ENCODE measurements around the gene LYZ. TPM values are rescaled to one million over a fixed set of nuclear protein-coding genes. Genes with fewer than 3 reads are reported as not detected.
A peak's percentile ranks its signal among the peaks of the same experiment; 100 is the strongest.
"Not testable (repeated sequence)": the region's sequence is repeated elsewhere in the genome, so short reads cannot be mapped to it uniquely, and the experiment has no call there.

Gene LYZ
- total RNA-seq (2014; rRNA removed; shearing (Covaris generic); ENCODE audit: low replicate concordance): not detected in 2 replicates

- DNase-seq: no peak
- Histone ChIP-seq H3K4me1 (ENCODE audit: low read length) (no peaks in the 10 kb centered on the region; the same call in 1 of the 2 replicates), H3K4me3 (ENCODE audit: low read length) (no peak within 1 kb of the TSS), H3K9me2 (replicated peaks; ENCODE audit: insufficient read depth, low read length) (no peaks in the 10 kb centered on the region), H2AFZ (ENCODE audit: low read length) (no peak within 1 kb of the TSS), H3K79me2 (ENCODE audit: low read length) (no peaks in the 10 kb centered on the region), H4K20me1 (ENCODE audit: insufficient read depth, low read depth, low read length) (no peaks in the 10 kb centered on the region), H3K4me2 (ENCODE audit: low read depth, low read length, poor library complexity, severe bottlenecking) (no peak within 1 kb of the TSS), H3K9ac (ENCODE audit: low read length) (no peak within 1 kb of the TSS), H3K36me3 (ENCODE audit: insufficient read depth, low read length) (no peaks in the 10 kb centered on the region), H3K9me3 (ENCODE audit: low read length) (no peaks in the 10 kb centered on the region), H3K27ac (ENCODE audit: low read length) (no peak within 1 kb of the TSS), H3K27me3 (ENCODE audit: low read length) (no peaks in the 10 kb centered on the region)
Observed at GRCh38 chr12:69348162-69348938, at the start of gene LYZ. LYZ (plus strand) TSS chr12:69348381; CDS start chr12:69348409, 28 bp downstream.

- peaks cover 2% of the 10 kb centered on the region; the same call in 1 of the 2 replicates for H3K9me3 ChIP-seq (ENCODE audit: low read length)
- H3K27me3 ChIP-seq (ENCODE audit: low read length): no peaks in the 10 kb centered on the region
Observed at GRCh38 chr12:69298947-69299346, 49.2 kb upstream of the LYZ start.

GRCh38 chr12:69304284-69304683 lies 43.9 kb upstream of the LYZ start:
- Histone ChIP-seq H2AFZ (ENCODE audit: low read length) (no peak overlapping the region), H3K79me2 (ENCODE audit: low read length) (no peaks in the 10 kb centered on the region), H3K9me3 (ENCODE audit: low read length) (peaks cover 13% of the 10 kb centered on the region), H3K27ac (ENCODE audit: low read length) (no peak overlapping the region), H3K9ac (ENCODE audit: low read length) (no peak overlapping the region), H3K9me2 (replicated peaks; ENCODE audit: insufficient read depth, low read length) (no peaks in the 10 kb centered on the region; the same call in 1 of the 2 replicates), H3K4me1 (ENCODE audit: low read length) (no peaks in the 10 kb centered on the region), H3K27me3 (ENCODE audit: low read length) (no peaks in the 10 kb centered on the region), H4K20me1 (ENCODE audit: insufficient read depth, low read depth, low read length) (no peaks in the 10 kb centered on the region), H3K4me3 (ENCODE audit: low read length) (no peak overlapping the region), H3K36me3 (ENCODE audit: insufficient read depth, low read length) (no peaks in the 10 kb centered on the region; the same call in 1 of the 2 replicates), H3K4me2 (ENCODE audit: low read depth, low read length, poor library complexity, severe bottlenecking) (no peak overlapping the region)
- no peak for DNase-seq

More at GRCh38 chr12:69298947-69299346, 49.2 kb upstream of the LYZ start:
- no peaks in the 10 kb centered on the region for H3K79me2 ChIP-seq (ENCODE audit: low read length)
- no peak overlapping the region for H3K9ac ChIP-seq (ENCODE audit: low read length)
- H3K9me2 ChIP-seq (replicated peaks; ENCODE audit: insufficient read depth, low read length): no peaks in the 10 kb centered on the region
- H3K4me2 ChIP-seq (ENCODE audit: low read depth, low read length, poor library complexity, severe bottlenecking): no peak overlapping the region
- H4K20me1 ChIP-seq (ENCODE audit: insufficient read depth, low read depth, low read length): no peaks in the 10 kb centered on the region
- no peaks in the 10 kb centered on the region for H3K4me1 ChIP-seq (ENCODE audit: low read length)
- DNase-seq: peak; percentile 33
- H3K36me3 ChIP-seq (ENCODE audit: insufficient read depth, low read length): no peaks in the 10 kb centered on the region
- H3K27ac ChIP-seq (ENCODE audit: low read length): no peak overlapping the region
- H3K4me3 ChIP-seq (ENCODE audit: low read length): no peak overlapping the region
- H2AFZ ChIP-seq (ENCODE audit: low read length): no peak overlapping the region

GRCh38 chr12:69309461-69309860 lies 38.7 kb upstream of the LYZ start:
- no peaks in the 10 kb centered on the region for H3K4me1 ChIP-seq (ENCODE audit: low read length)
- H3K79me2 ChIP-seq (ENCODE audit: low read length): no peaks in the 10 kb centered on the region
- peaks cover 6% of the 10 kb centered on the region for H3K9me3 ChIP-seq (ENCODE audit: low read length)
- no peaks in the 10 kb centered on the region for H3K27me3 ChIP-seq (ENCODE audit: low read length)
- DNase-seq: no peak
- no peak overlapping the region for H3K9ac ChIP-seq (ENCODE audit: low read length)
- H3K4me3 ChIP-seq (ENCODE audit: low read length): no peak overlapping the region
- no peak overlapping the region for H2AFZ ChIP-seq (ENCODE audit: low read length)
- no peaks in the 10 kb centered on the region; the same call in 1 of the 2 replicates for H3K9me2 ChIP-seq (replicated peaks; ENCODE audit: insufficient read depth, low read length)
- no peaks in the 10 kb centered on the region for H3K36me3 ChIP-seq (ENCODE audit: insufficient read depth, low read length)
- H3K27ac ChIP-seq (ENCODE audit: low read length): no peak overlapping the region
- H4K20me1 ChIP-seq (ENCODE audit: insufficient read depth, low read depth, low read length): no peaks in the 10 kb centered on the region
- no peak overlapping the region for H3K4me2 ChIP-seq (ENCODE audit: low read depth, low read length, poor library complexity, severe bottlenecking)

- no peak overlapping the region for H3K27ac ChIP-seq (ENCODE audit: low read length)
- H3K4me3 ChIP-seq (ENCODE audit: low read length): no peak overlapping the region
- H4K20me1 ChIP-seq (ENCODE audit: insufficient read depth, low read depth, low read length): no peaks in the 10 kb centered on the region
- no peaks in the 10 kb centered on the region for H3K9me2 ChIP-seq (replicated peaks; ENCODE audit: insufficient read depth, low read length)
- no peaks in the 10 kb centered on the region for H3K9me3 ChIP-seq (ENCODE audit: low read length)
- no peaks in the 10 kb centered on the region for H3K79me2 ChIP-seq (ENCODE audit: low read length)
- no peak overlapping the region for H3K9ac ChIP-seq (ENCODE audit: low read length)
- no peak overlapping the region for H2AFZ ChIP-seq (ENCODE audit: low read length)
- no peaks in the 10 kb centered on the region for H3K27me3 ChIP-seq (ENCODE audit: low read length)
- DNase-seq: no peak
- peaks cover 4% of the 10 kb centered on the region; the same call in 1 of the 2 replicates for H3K4me1 ChIP-seq (ENCODE audit: low read length)
- H3K4me2 ChIP-seq (ENCODE audit: low read depth, low read length, poor library complexity, severe bottlenecking): no peak overlapping the region
- H3K36me3 ChIP-seq (ENCODE audit: insufficient read depth, low read length): no peaks in the 10 kb centered on the region
Observed at GRCh38 chr12:69313209-69313608, 35.0 kb upstream of the LYZ start.

- not testable (repeated sequence) for H3K9me2 ChIP-seq (replicated peaks; ENCODE audit: insufficient read depth, low read length); H3K27ac ChIP-seq (ENCODE audit: low read length); H3K9ac ChIP-seq (ENCODE audit: low read length); H2AFZ ChIP-seq (ENCODE audit: low read length); H3K4me3 ChIP-seq (ENCODE audit: low read length); H3K4me2 ChIP-seq (ENCODE audit: low read depth, low read length, poor library complexity, severe bottlenecking); H3K79me2 ChIP-seq (ENCODE audit: low read length); H3K27me3 ChIP-seq (ENCODE audit: low read length); H3K9me3 ChIP-seq (ENCODE audit: low read length); H3K36me3 ChIP-seq (ENCODE audit: insufficient read depth, low read length); DNase-seq; H4K20me1 ChIP-seq (ENCODE audit: insufficient read depth, low read depth, low read length)
- peaks cover 17% of the 10 kb centered on the region for H3K4me1 ChIP-seq (ENCODE audit: low read length)
Observed at GRCh38 chr12:69316784-69317183, 31.4 kb upstream of the LYZ start.

- H3K9me2 ChIP-seq (replicated peaks; ENCODE audit: insufficient read depth, low read length); H3K79me2 ChIP-seq (ENCODE audit: low read length); H3K4me3 ChIP-seq (ENCODE audit: low read length); H2AFZ ChIP-seq (ENCODE audit: low read length); H3K36me3 ChIP-seq (ENCODE audit: insufficient read depth, low read length); H3K9me3 ChIP-seq (ENCODE audit: low read length); H3K9ac ChIP-seq (ENCODE audit: low read length); H3K27ac ChIP-seq (ENCODE audit: low read length); H3K4me2 ChIP-seq (ENCODE audit: low read depth, low read length, poor library complexity, severe bottlenecking); H3K27me3 ChIP-seq (ENCODE audit: low read length); DNase-seq; H4K20me1 ChIP-seq (ENCODE audit: insufficient read depth, low read depth, low read length): not testable (repeated sequence)
- peaks cover 18% of the 10 kb centered on the region for H3K4me1 ChIP-seq (ENCODE audit: low read length)
Observed at GRCh38 chr12:69317233-69317632, 30.9 kb upstream of the LYZ start.

GRCh38 chr12:69318225-69318624 lies 30.0 kb upstream of the LYZ start:
- no peaks in the 10 kb centered on the region for H4K20me1 ChIP-seq (ENCODE audit: insufficient read depth, low read depth, low read length)
- no peaks in the 10 kb centered on the region for H3K79me2 ChIP-seq (ENCODE audit: low read length)
- H3K4me3 ChIP-seq (ENCODE audit: low read length): no peak overlapping the region
- H3K9ac ChIP-seq (ENCODE audit: low read length): no peak overlapping the region
- H3K9me2 ChIP-seq (replicated peaks; ENCODE audit: insufficient read depth, low read length): no peaks in the 10 kb centered on the region
- H3K27ac ChIP-seq (ENCODE audit: low read length): no peak overlapping the region
- no peak overlapping the region for H3K4me2 ChIP-seq (ENCODE audit: low read depth, low read length, poor library complexity, severe bottlenecking)
- H3K36me3 ChIP-seq (ENCODE audit: insufficient read depth, low read length): no peaks in the 10 kb centered on the region
- H3K4me1 ChIP-seq (ENCODE audit: low read length): peaks cover 18% of the 10 kb centered on the region
- no peak overlapping the region for H2AFZ ChIP-seq (ENCODE audit: low read length)
- H3K27me3 ChIP-seq (ENCODE audit: low read length): no peaks in the 10 kb centered on the region
- no peaks in the 10 kb centered on the region for H3K9me3 ChIP-seq (ENCODE audit: low read length)
- no peak for DNase-seq

Data from Karpas-422 (cell line).